Stomach (tissue), 4 donors: Measurements from ENCODE around the gene DBF4B.

Source experiments
- CTCF ChIP-seq, 7 experiments: fragments of 450-650 bp in 4 of 7; fragments of 200-600 bp in 3 of 7; sonication (generic) in 3 of 7; IDR thresholded peaks; one replicate each; pipeline ENCODE4 v1.5.1; 2016 to 2019; ENCODE audit warnings: antibody characterized with exemption in 7 of 7, control low read depth in 2 of 7, mild to moderate bottlenecking in 1 of 7
- POLR2AphosphoS5 ChIP-seq, 3 donors: sonication (generic); formaldehyde crosslinking; IDR thresholded peaks; one replicate each; pipeline ENCODE4 v1.6.1; 2016; ENCODE audit warnings: antibody characterized with exemption in 3 of 3

DNA sequence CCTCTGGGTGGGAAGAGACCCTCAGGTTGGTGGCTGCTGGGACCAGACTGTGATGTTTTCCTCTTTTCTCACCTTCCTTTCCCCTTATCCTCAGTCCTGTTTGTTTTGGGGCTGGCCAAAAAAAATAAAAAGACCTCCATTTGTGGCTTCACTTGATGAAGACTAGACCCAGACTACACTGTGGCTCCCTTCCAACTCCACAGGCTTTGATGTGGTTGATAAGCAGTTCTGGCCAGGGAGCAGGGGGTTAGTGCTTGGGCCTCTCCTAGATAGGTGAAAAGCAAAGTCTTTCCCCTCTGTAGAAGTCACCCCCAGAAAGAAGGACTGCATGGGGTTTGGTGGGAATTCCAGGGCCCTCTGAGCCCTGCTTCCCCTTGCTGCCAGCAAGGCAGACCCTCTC lies 39.1 kb downstream of the DBF4B start:
- TF ChIP-seq CTCF (IDR thresholded peaks at IDR 0.05), result no peak
- TF ChIP-seq POLR2AphosphoS5 (IDR thresholded peaks at IDR 0.05), result no peak
